Left ventricle myocardium inferior (tissue), 1 donor: Measurements from ENCODE around the gene CAPZA2. TPM values are rescaled to one million over a fixed set of nuclear protein-coding genes. Genes with fewer than 3 reads are reported as not detected.
"Not testable (repeated sequence)": the region's sequence is repeated elsewhere in the genome, so short reads cannot be mapped to it uniquely, and the experiment has no call there.

Experiments used
- DNase-seq: peaks from one replicate; pipeline ENCODE4 v3.0.0-alpha.2; 2020
- H3K27ac ChIP-seq: fragments of 200-600 bp; replicated peaks from 2 replicates; pipeline ENCODE4 v1.8.0; 2021
- H3K27me3 ChIP-seq: fragments of 200-600 bp; 2 replicates; pipeline ENCODE4 v1.8.0; 2021; ENCODE audit warnings: low read depth
- H3K36me3 ChIP-seq: fragments of 200-600 bp; 2 replicates; pipeline ENCODE4 v1.8.0; 2021
- H3K4me1 ChIP-seq: fragments of 200-600 bp; 2 replicates; pipeline ENCODE4 v1.8.0; 2021
- H3K4me3 ChIP-seq: fragments of 200-600 bp; 2 replicates; pipeline ENCODE4 v1.8.0; 2021; ENCODE audit warnings: mild to moderate bottlenecking, moderate library complexity
- H3K9me3 ChIP-seq: fragments of 200-600 bp; replicated peaks from 2 replicates; pipeline ENCODE4 v1.8.0; 2021
- CTCF ChIP-seq: fragments of 200-600 bp; IDR thresholded peaks from 2 replicates; pipeline ENCODE4 v1.8.0; 2021; ENCODE audit warnings: antibody characterized with exemption, mild to moderate bottlenecking, borderline replicate concordance
- intact Hi-C: fragments of 100-400 bp; cut with micrococcal nuclease; formaldehyde crosslinking; loops from one replicate; pipeline ENCODE4 v1.11.0; 2022
- total RNA-seq: library from RNA; stranded (reverse); fragmentation: NEBNext Ultra II Directional; extraction: Animal tissue kit (Norgen Biotek cat#: 25700); gene quantifications from one replicate; pipeline ENCODE4 v1.2.1, GENCODE V29; 2021
- donor health status: DM: no; HTN: yes; CAD: no; lungs with severe emphysema.

The CAPZA2 gene
- total RNA-seq, 1 donor from 2014 or later = 313 TPM

- H3K36me3 ChIP-seq = no peaks in the 10 kb centered on the region
- H3K9me3 ChIP-seq = no peaks in the 10 kb centered on the region
- DNase-seq = no peak
- no peak for TF ChIP-seq CTCF
- no peak overlapping the region for H3K27ac ChIP-seq
- H3K4me1 ChIP-seq = peaks cover 63% of the 10 kb centered on the region
- H3K27me3 ChIP-seq = no peaks in the 10 kb centered on the region
- H3K4me3 ChIP-seq = no peak overlapping the region
- intact Hi-C loops = no loop called here
Observed at GRCh38 chr7:116967254-116967922, 105.0 kb downstream of the CAPZA2 start.

- intact Hi-C loops = no loop called here
- H3K27me3 ChIP-seq = no peaks in the 10 kb centered on the region
- no peaks in the 10 kb centered on the region for H3K9me3 ChIP-seq
- H3K4me3 ChIP-seq = no peak overlapping the region
- no peaks in the 10 kb centered on the region for H3K36me3 ChIP-seq
- DNase-seq = no peak
- H3K4me1 ChIP-seq = peaks cover 57% of the 10 kb centered on the region
- no peak for TF ChIP-seq CTCF
- H3K27ac ChIP-seq = no peak overlapping the region
Observed at GRCh38 chr7:116967983-116968382, 105.6 kb downstream of the CAPZA2 start.

- H3K36me3 ChIP-seq = no peaks in the 10 kb centered on the region
- no peaks in the 10 kb centered on the region for H3K9me3 ChIP-seq
Observed at GRCh38 chr7:116968631-116969030, 106.2 kb downstream of the CAPZA2 start.

GRCh38 chr7:116969371-116969902 lies 107.0 kb downstream of the CAPZA2 start:
- no peaks in the 10 kb centered on the region for H3K27me3 ChIP-seq
- no peak for TF ChIP-seq CTCF
- intact Hi-C loops = no loop called here
- no peak overlapping the region for H3K4me3 ChIP-seq
- DNase-seq = no peak
- H3K4me1 ChIP-seq = peaks cover 43% of the 10 kb centered on the region
- no peaks in the 10 kb centered on the region for H3K36me3 ChIP-seq
- H3K9me3 ChIP-seq = no peaks in the 10 kb centered on the region
- no peak overlapping the region for H3K27ac ChIP-seq

More at GRCh38 chr7:116968631-116969030, 106.2 kb downstream of the CAPZA2 start:
- no peak overlapping the region for H3K4me3 ChIP-seq
- peaks cover 51% of the 10 kb centered on the region for H3K4me1 ChIP-seq
- no peak for TF ChIP-seq CTCF
- H3K27ac ChIP-seq = no peak overlapping the region
- intact Hi-C loops = no loop called here
- no peak for DNase-seq
- H3K27me3 ChIP-seq = no peaks in the 10 kb centered on the region

- Histone ChIP-seq H3K27me3 (no peaks in the 10 kb centered on the region), H3K4me3 (no peak overlapping the region), H3K9me3 (no peaks in the 10 kb centered on the region), H3K4me1 (peaks cover 41% of the 10 kb centered on the region), H3K27ac (no peak overlapping the region), H3K36me3 (no peaks in the 10 kb centered on the region)
- intact Hi-C loops = no loop called here
- TF ChIP-seq CTCF = no peak
- no peak for DNase-seq
Observed at GRCh38 chr7:116970238-116970910, 108.0 kb downstream of the CAPZA2 start.

- H3K36me3 ChIP-seq, H3K4me3 ChIP-seq, H3K9me3 ChIP-seq, H3K27me3 ChIP-seq, intact Hi-C loops, H3K27ac ChIP-seq, DNase-seq: not testable (repeated sequence)
- peaks cover 38% of the 10 kb centered on the region for H3K4me1 ChIP-seq
Observed at GRCh38 chr7:116971153-116971552, 108.8 kb downstream of the CAPZA2 start.
